ENCODE measurements around the gene TPT1. TPM values are rescaled to one million over a fixed set of nuclear protein-coding genes. Genes with fewer than 3 reads are reported as not detected.
"Not testable (repeated sequence)": the region's sequence is repeated elsewhere in the genome, so short reads cannot be mapped to it uniquely, and the experiment has no call there.

TPT1 gene
- 1,000 to 10,000 TPM; 1,719 to 2,278 (median 1,854) TPM for total RNA-seq

- TF ChIP-seq CTCF (IDR thresholded peaks at IDR 0.05), result no peak
- peak; percentile 94 for TF ChIP-seq POLR2A (IDR thresholded peaks at IDR 0.05)
- Histone ChIP-seq H3K4me1 (peaks cover 3 to 42% (median 8%) of the 10 kb centered on the region in 4 donors), H3K27ac (peak within 1 kb of the TSS; percentile 99 to 100 (median 100)), H3K36me3 (peaks cover 0 to 59% (median 0%) of the 10 kb centered on the region in 3 donors), H3K9me3 (no peaks in the 10 kb centered on the region), H3K27me3 (no peaks in the 10 kb centered on the region), H3K4me3 (peak within 1 kb of the TSS; percentile 78 to 95 (median 86))
- peak; percentile 98 to 100 (median 100) for DNase-seq
Measured at GRCh38 chr13:45341034-45341798, at the start of gene TPT1. TPT1 (minus strand) TSS chr13:45341183; CDS start chr13:45341069, 114 bp downstream.

- not testable (repeated sequence) for H3K9me3 ChIP-seq, H3K4me3 ChIP-seq, H3K4me1 ChIP-seq, H3K27me3 ChIP-seq, H3K27ac ChIP-seq, DNase-seq
- H3K36me3 ChIP-seq, result peaks cover 0 to 13% (median 0%) of the 10 kb centered on the region in 3 donors
Measured at GRCh38 chr13:45390348-45390747, 49.4 kb upstream of the TPT1 start.

GRCh38 chr13:45388664-45389063, 47.7 kb upstream of the TPT1 start:
- H3K4me3 ChIP-seq, result no peak overlapping the region
- no peaks in the 10 kb centered on the region for H3K27me3 ChIP-seq
- H3K27ac ChIP-seq, result no peak overlapping the region
- no peak for DNase-seq
- TF ChIP-seq POLR2A (IDR thresholded peaks at IDR 0.05) (no peak), CTCF (IDR thresholded peaks at IDR 0.05) (no peak)
- H3K36me3 ChIP-seq, result peaks cover 0 to 24% (median 0%) of the 10 kb centered on the region in 3 donors
- H3K4me1 ChIP-seq, result no peaks in the 10 kb centered on the region
- no peaks in the 10 kb centered on the region for H3K9me3 ChIP-seq

- H3K4me1 ChIP-seq, DNase-seq, H3K27ac ChIP-seq, H3K4me3 ChIP-seq, H3K9me3 ChIP-seq, H3K27me3 ChIP-seq: not testable (repeated sequence)
- peaks cover 0 to 24% (median 0%) of the 10 kb centered on the region in 3 donors for H3K36me3 ChIP-seq
Measured at GRCh38 chr13:45386892-45387575, 46.1 kb upstream of the TPT1 start.

- no peak overlapping the region for H3K27ac ChIP-seq
- no peaks in the 10 kb centered on the region for H3K9me3 ChIP-seq
- no peak for DNase-seq
- no peaks in the 10 kb centered on the region for H3K4me1 ChIP-seq
- peaks cover 0 to 21% (median 0%) of the 10 kb centered on the region in 3 donors for H3K36me3 ChIP-seq
- TF ChIP-seq CTCF (IDR thresholded peaks at IDR 0.05) (no peak), POLR2A (IDR thresholded peaks at IDR 0.05) (no peak)
- H3K4me3 ChIP-seq, result no peak overlapping the region
- no peaks in the 10 kb centered on the region for H3K27me3 ChIP-seq
Measured at GRCh38 chr13:45385907-45386553, 45.0 kb upstream of the TPT1 start.

- H3K27ac ChIP-seq, result no peak overlapping the region
- no peaks in the 10 kb centered on the region for H3K9me3 ChIP-seq
- TF ChIP-seq CTCF (IDR thresholded peaks at IDR 0.05), result no peak
- no peak for TF ChIP-seq POLR2A (IDR thresholded peaks at IDR 0.05)
- H3K27me3 ChIP-seq, result no peaks in the 10 kb centered on the region
- no peak for DNase-seq
- peaks cover 0 to 16% (median 0%) of the 10 kb centered on the region in 3 donors for H3K36me3 ChIP-seq
- no peak overlapping the region for H3K4me3 ChIP-seq
- no peaks in the 10 kb centered on the region for H3K4me1 ChIP-seq
Measured at GRCh38 chr13:45385320-45385719, 44.3 kb upstream of the TPT1 start.
